GM19463 (cell line): ENCODE measurements around the gene CALD1.

Experiments used
- ATAC-seq: cut with Tn5 transposase; IDR thresholded peaks from one replicate; pipeline ENCODE4 v1.9.1; 2021; ENCODE audit warnings: mild to moderate bottlenecking, moderate library complexity; ENCODE audit not compliant: unreplicated experiment

The CALD1 gene

GRCh38 chr7:134891696-134892678, 112.6 kb downstream of the CALD1 start:
- ATAC-seq, result no peak

DNA sequence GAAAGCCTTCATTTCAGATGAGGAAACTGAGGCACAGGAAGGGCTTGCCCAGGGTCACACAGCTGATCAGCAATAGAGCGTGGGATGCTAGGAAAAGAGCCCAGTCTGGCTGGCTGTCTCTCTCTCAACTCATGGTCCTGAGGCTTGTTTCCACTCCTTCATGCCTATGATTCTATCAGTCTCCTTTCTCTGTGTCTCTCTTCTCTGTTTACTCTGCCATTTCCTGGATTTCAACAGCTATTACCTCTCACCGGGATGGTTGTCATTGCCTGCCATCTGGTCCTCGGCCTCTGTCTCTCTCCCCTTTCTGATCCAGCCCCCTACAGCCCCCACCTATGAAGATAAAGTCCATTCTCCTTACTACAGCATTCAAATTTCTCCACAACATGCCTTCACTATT, 113.5 kb downstream of the CALD1 start:
- ATAC-seq, result no peak

DNA sequence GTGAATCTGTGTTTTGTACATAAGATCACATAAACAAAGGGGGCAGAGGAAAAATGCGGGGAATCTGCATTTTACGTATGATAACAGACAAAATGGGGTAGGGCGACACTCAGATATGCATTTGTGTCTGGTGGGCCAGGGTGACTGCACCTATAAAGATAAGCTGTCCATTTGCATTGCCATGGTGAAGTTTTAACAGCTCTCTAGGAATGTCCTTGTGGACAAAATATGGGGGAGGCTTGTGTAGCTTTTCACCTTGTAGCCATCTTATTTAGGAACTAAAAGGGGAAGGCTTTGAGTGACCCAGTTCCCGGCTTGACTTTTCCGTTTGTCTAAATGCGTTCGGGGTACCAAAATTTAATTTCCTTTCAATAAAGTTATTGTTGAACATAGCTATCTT, 114.5 kb downstream of the CALD1 start:
- ATAC-seq, result no peak

DNA sequence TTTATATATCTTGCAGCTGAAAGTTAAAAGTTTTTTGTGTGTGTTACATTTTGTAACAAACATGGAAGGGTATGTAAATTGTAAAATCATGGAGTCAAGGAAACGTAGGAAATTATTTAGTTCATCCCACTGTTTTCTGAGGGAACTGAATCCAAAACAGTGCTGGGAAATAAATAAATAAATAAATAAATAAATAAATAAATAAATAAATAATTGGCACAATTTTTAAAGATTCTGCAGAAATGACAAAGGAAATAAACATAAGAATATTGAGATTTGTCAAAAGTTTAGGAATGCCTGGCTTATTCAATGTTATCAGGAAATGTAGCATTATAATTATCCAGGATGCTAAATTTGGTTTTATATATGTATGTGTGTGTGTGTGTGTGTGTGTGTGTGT, 115.5 kb downstream of the CALD1 start:
- no peak for ATAC-seq

DNA sequence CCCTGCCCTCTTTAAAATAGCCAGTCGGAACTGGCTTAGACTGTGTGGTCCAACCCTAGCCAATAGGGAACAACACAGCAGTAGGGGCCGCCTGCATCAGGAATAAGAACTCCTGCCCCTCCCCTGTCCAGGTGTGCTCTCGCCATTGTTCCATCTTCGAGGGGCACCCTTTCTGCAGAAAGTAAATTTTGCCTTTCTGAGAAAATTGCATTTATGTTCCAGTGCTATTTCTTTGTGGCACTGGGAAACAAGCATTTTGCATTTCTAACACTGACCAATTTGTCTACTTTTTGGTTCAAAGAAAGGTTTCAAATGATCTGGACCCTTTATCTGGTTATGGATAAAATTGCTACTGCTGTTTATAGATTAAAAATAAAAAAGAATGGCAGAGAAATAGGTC, 116.6 kb downstream of the CALD1 start:
- no peak for ATAC-seq

DNA sequence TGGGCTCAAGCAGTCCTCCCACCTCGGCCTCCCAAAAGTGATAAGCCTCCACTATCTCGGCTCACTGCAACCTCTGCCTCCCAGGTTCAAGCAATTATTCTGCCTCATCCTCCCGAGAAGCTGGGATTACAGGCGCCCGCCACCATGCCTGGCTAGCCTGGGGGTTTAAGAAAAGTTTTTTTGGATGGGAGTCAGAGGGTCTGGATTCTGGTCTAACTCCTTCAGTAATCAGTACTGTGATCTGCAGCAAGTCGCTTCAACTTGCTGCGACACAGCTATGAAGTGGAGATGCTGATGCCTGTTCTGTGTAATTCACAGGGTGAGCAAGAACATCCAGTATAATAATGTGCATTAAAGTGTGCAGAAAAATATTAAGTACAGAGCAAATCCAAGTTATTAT, 118.5 kb downstream of the CALD1 start:
- no peak for ATAC-seq

DNA sequence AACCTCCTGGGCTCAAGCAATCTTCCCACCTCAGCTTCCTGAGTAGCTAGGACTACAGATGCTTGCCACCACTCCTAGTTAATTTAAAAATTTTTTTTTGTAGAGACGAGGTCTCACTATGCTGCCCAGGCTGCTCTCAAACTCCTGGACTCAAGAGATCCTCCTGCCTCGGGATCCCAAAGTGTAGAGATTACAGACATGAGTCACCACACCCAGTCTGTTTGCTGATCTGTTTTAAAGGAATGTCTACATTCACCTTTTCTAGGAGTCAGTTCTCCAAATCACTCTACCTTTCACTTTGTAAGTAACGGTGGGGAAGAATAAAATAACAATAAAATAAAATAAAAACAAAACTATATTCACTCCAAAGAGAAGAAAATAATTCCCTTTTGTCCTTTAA, 120.3 kb downstream of the CALD1 start:
- ATAC-seq, result no peak

DNA sequence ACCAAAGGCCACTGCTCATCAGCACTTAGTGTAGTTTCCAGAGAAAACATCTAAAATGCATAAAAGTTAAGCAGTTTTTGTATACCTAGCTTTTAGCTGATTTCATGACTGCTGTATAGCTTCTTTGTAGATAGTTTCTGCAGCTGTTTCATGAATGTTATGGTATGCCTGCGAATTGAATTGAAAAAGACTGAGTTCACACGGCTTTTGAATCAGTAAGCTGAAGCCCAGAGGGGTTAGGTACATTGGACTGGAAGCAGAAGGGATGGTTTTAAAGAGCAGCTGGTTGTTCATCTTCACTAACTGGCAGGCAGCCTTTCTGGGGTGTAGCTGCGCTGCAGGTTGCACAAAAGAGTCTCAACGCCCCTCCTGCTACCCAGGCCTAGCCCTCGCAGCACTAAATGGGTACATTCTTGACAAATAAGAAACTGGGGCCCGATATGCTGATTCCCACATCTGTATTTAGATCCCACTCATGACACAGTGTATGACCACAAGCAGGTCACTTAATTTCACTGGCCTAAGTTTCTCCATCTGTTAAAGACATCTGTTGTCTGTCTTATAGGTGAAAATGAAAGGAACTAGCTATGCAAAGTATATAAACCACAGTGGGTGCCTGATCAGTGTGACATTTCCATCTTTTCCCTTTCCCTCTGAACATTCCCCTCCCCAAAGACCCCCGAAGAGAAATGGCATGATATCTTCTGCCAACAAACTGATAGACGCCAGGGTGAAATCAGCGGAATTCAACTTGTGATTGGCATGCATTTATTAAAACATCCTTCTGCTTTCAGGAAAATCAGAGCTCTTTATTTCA, 120.9 kb downstream of the CALD1 start:
- peak; percentile 83 for ATAC-seq

DNA sequence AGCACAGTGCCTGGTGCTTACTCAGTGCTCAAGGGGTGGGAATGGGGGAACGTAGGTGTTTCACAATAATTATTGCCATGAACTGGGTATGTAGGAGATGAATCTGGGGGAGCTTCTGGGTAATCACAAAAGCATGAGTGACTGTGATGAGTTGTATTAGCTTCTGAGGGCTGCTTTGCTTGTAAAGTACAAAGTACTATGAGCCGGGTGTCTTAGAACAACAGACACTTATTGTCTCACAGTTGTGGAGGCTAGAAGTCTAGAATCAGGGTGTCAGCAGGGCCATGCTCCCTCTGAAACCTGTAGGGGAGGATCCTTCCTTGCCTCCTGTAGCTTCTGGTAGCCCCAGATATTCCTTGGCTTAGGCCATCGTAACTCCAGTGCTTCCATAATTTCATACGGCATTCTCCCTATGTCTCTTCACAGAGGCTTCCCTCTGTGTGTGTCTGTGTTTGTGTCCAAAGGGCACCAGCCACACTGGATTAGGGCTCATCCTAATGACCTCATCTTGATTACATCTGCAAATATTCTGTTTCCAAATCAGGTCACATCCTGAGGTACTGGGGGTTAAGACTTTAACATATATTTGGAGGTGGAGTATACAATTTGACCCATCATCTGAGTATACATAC, 122.1 kb downstream of the CALD1 start:
- ATAC-seq, result no peak

DNA sequence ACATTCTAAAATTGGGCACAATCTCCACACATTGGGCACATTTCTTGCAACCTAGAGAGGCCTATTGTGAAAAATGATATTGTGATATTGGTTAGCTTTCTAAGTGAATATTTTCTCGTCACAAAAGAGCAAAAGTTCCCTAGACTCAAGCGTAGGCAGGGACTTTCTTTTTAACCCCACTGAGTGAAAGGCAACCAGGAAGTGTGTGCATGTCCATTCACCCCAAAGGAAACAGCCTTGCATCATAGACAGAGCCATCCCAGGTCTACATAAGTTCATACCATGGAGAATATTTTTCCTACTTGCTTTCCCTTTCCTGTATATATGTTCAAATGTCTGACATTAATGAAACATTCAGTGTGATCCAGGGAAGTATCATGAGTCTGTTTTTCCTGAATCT, 122.6 kb downstream of the CALD1 start:
- no peak for ATAC-seq

GRCh38 chr7:134903073-134903790, 123.8 kb downstream of the CALD1 start:
- ATAC-seq, result no peak

DNA sequence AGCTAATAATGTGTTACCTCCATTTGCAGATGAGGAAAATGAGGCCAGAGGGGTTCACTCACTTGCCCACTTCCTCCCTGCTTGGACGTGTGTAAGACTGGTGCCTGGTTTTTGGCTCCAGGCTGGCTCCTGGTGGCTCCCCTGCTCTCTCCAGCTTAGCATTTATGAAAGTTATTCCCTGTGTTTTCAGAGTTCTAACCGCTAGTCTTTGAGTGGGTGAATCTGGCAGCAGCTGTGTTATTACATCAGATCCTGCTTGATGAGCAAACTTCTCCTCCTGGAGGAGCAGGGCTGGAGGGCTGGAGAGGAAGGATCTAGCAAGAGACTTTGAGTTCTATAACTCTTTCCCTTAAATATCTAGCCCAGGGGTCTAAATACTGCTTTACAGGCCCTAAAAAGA, 125.9 kb downstream of the CALD1 start:
- no peak for ATAC-seq

GRCh38 chr7:134907000-134907399, 127.6 kb downstream of the CALD1 start:
- ATAC-seq, result no peak

DNA sequence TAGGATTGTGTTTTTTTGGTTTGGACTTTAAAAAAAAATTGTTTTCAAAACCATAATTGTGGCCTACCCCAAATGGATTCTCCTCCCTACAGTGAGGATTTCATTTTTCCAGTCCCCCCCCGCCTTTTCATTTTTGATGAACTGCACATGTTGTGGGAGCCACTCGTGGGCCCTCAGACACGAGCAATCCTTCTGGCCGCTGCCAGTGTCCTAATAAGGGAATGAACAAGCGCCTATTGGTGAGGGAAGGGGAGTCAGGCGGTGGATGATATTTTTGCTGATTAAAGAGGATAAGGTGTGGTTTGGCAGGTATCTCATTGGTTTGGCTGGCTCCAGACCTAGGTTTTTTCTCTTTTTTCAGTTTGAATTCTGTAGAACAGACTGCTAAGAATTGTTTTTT, 128.2 kb downstream of the CALD1 start:
- no peak for ATAC-seq

DNA sequence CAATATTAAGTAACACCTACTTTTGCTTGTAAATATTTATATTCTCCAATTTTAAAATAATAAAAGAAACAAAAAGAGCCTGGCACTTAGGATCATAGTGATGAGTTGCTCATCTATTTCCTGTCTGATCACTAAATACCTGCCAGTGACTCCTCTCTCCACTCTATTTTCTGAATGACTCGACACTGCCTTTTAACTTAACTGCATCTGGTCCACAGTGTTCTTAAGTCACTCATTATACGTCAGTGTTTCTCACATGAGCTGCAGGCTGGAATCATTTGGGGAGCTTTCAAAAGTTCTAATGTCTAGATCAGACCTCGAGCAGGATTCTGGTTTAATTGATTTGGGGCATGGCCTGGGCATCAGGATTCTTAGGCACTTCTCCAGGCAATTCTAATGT, 128.9 kb downstream of the CALD1 start:
- peak; percentile 70 for ATAC-seq

GRCh38 chr7:134910214-134910890, 130.9 kb downstream of the CALD1 start:
- no peak for ATAC-seq

DNA sequence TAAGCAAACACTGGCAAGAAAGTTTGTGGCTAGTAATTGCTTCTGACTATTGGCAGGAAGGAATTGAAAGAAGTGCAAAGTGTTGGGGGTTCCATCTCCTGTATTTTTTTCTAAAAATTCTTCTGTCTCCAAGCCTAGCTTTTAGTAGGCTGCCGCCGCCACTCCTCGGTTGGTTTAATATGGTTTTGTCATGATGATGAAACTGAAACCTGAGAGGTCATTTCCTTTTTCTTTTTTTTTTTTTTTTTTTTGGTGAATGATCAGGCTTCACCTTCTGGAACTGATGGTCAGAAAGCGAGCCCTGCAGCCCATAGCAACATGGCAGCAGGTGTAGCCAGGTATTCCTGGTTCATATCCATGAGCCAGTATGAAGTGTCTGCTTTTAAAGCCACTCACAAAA, 131.5 kb downstream of the CALD1 start:
- no peak for ATAC-seq

DNA sequence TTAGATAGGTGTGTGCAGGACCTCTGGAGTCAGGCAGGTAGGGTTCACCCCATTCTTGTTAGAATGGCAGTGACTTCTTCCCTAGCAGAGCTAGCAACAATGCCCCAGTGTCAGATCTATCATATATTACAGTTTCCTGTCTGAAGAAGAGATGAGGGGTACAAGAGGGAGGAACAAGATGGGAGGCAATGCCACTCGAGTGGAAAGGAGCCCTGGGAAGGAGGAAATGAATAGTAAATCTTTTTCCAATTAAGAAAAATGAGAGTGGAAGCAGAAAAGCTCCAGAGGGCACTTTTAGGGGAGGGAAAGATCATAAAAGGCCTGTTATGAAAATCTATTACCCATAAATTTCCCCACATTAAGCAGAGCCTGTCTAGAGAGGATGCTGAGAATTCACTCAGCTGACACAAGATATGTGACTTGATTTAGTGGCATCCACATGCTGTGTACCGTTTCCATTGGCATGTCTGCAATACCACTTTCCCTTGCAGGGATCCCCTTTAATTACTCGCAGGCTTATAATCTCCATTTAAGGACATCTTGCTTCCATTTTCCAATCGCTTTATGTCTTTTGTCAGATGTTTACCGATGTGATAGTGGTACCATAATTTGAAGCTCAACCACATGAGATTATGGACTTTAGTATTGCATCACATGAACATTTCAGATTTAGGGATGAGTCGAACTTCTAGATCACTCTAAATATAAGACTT, 136.9 kb downstream of the CALD1 start:
- ATAC-seq, result no peak

DNA sequence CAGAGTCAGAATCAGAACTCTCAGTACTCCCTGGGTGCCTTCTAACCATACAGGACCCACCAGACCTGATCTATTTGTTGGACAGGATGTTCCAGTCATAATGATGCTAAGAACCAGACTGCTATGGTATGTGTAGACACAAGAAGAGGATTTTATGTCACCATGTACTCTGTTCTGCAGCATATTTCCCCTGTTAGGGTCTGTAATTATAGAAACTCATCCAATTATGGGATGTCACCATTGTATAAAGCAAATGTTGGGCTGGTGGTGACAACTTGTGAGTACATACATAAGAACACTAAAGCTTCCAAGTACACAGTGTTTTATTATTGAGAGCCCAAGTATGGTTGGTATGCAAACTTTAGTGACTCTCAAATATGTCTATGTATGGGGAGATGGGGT, 139.8 kb downstream of the CALD1 start:
- ATAC-seq, result peak; percentile 65
